GM18951 (cell line): ENCODE results near the gene PREX1.

Source experiments
- POLR2A ChIP-seq: IDR thresholded peaks from 4 replicates; pipeline ENCODE4 v1.6.1; 2011; ENCODE audit warnings: mild to moderate bottlenecking; ENCODE audit not compliant: insufficient read length, insufficient read depth; ENCODE audit errors: extremely low read depth
- in situ Hi-C: fragments of 300-500 bp; cut with MboI; formaldehyde crosslinking; loops from one replicate; pipeline ENCODE4 v1.12.0; 2022; ENCODE audit warnings: low sequenced_read_pairs, mixed read lengths, inconsistent platforms; ENCODE audit not compliant: unreplicated experiment

Gene PREX1

DNA sequence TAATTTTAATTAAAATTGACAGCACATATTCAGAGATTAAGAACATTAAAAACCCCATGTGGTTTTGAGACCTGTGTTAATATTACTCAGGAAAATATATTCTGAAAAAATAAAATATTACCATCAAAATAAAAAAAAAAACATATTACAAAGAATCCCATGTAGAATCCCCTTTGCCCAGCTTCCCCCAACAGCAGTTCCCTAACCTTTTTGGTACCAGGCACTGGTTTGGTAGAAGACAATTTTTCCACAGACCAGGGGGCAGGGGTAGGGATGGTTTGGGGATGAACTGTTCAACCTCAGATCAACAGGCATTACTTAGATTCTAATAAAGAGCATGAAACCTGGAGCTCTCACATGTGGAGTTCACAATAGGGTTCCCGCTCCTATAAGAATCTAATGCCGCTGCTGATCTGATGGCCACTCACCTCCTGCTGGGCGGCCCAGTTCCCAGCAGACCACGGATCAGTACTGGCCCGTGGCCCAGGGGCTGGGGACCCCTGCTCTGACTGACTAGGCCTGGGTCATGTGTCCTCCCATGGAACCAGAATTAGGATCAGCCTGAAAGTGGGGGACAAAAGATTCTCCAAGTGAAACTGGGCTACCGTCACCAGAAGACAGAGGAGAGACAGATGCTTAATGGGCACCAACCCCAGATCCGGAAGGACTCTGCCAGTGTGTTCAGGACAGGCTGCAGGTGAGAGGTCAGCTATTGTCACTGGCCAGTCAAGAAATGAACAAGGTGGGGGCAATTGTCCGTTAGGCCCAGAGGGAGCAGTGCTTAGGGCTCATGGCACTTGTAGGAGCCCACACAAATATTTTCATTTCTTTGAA is 235.5 kb downstream of the PREX1 start:
- in situ Hi-C loops: no loop called here
- TF ChIP-seq POLR2A: no peak

DNA sequence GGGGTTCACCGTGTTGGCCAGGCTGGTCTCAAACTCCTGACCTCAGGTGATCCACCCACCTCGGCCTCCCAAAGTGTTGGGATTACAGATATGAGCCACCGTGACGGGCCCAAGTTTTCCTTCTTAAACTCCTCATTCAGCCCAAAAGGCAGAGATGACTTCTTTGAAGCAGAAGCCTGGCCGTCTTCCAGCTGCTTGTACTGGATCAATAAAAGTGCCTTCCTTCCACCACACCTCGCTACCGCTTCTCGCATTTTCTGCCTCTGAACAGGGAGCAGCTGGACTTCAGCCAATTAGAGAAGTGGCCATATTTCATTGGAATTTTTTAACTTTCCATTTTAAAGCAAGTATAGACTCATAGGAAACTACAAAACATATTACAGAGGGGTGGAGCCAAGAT is 241.1 kb downstream of the PREX1 start:
- in situ Hi-C loops: no loop called here
- no peak for TF ChIP-seq POLR2A

DNA sequence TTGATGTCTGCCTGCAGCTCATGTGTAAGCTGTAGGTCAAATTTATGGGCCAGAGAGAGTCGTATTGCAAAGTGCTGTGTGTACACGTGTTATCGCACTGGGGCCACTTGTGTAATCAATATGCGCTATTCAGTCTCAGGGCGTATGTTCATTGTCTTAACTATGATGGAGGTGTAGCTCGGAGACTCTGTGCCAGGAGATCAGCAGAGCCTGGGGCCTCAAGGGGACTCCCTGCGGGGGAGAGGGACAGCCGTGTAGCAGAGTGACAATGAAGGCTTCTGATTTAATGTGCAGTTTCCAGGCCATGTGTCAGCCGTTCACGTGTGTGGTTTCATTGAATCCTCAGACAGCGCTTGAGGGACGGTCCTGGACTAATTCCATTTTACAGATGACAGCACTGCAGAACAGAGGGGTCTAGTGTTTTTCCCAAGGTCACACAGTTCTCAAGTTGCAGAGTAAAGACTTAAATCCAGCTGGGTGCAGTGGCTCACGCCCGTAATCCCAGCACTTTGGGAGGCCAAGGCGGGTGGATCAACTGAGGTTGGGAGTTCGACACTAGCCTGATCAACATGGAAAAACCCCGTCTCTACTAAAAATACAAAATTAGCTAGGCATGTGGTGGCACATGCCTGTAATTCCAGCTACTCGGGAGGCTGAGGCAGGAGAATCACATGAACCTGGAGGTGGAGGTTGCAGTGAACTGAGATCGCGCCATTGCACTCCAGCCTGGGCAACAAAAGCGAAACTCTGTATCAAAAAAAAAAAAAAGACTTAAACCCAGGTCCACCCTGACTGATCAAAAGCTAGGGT is 242.5 kb downstream of the PREX1 start:
- no peak for TF ChIP-seq POLR2A
- in situ Hi-C loops: no loop called here

DNA sequence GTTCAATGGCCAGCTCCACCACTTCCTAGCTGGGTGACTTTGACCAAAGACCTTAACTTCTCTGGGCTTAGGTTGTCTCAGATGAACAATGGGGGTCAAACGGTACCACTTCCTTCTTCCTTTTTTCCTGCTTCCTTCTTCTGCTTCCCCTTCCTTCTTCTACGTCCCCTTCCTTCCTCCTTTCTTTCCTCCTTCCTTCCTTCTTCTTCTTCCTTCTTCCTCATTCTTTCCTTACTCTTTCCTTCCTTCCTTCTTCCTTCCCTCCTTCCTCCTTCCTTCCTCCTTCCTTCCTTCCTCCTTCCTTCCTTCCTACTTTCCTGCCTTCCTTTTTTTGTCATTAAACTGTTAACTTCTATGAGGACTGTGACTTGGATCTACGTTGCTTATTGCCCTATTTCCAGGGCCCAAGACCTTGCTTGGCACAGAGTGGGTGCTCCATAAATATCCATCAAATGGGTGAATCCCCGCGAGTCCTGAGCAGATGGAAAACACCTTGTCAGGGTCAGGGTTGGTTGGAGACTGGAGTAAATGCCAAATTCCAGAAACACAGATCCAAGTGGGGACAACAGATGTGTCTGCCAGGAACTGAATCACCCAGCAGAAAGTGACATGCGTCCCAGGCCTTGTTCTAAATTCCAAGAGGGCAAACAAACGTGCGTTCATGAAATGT is 243.3 kb downstream of the PREX1 start:
- TF ChIP-seq POLR2A: no peak
- in situ Hi-C loops: no loop called here

DNA sequence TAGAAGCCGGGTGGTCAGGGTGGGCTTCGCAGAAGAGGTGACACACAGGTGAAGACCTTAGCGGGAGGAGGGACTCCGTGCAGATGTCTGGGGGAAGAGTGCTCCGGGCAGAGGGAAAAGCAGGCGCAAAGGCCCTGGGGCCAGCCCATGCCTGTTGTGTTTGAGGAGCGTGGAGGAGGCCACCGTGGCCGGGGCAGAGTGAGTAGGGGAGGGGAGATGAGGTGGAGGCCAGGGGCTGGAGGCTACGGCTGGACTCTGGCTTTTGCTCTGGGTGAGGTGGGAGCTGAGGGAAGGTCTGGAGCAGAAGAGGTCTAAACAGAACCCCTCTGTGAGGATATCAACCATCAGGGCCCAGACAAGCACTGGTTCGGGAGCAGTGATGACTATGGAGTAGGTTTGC is 244.0 kb downstream of the PREX1 start:
- no peak for TF ChIP-seq POLR2A
- in situ Hi-C loops: no loop called here

DNA sequence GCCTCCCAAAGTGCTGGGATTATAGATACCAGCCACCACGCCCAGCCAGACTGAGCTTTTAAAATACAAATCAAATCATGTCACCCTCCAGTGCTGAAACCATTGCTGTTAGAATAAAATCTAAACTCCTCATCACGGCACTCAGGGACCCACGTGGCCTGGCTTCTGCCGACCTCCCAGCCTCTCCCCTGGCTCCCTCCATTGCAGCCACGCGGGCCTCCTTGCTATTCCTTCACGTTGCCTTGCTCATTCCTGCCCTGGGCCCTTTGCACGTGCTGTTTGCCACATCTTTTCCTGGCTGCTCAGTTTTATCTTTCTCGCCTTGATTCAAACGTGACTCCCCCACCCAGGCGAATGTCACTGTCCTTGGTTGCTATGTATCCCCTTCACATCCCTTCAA is 244.6 kb downstream of the PREX1 start:
- no peak for TF ChIP-seq POLR2A
- in situ Hi-C loops: no loop called here

DNA sequence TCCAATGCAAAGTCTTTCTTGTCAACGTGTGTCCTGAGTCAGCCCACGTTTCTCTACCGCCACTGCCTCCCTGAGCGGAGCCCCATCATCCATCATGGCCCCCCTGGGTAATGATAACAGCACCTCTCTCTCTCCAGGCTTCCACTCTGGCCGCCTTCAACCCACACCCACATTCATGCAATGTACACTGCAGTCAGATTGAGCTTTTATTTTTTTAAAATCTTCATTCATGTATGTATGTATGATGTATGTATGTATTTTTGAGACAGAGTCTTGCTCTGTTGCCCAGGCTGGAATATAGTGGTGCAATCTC is 245.2 kb downstream of the PREX1 start:
- in situ Hi-C loops: no loop called here
- TF ChIP-seq POLR2A: no peak

DNA sequence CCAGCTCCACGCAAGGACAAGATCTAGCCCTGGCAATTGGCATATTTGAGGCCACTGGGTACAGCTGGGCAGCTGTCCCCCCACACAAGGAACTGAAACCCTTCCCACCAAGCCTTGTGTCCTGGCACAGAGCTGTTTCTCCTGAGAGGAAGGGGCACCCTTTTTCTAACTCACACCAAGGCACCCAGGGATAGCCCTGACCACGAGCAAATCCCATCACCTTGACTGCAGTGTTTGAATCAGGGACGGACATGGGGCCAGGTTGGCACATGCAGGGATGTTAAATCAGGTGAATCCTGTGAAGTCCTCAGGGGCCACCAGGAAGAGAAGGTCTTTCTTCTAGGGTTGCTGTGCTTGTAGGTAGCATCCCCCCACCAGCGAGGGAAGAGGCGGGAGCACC is 246.6 kb downstream of the PREX1 start:
- in situ Hi-C loops: no loop called here
- TF ChIP-seq POLR2A: no peak

DNA sequence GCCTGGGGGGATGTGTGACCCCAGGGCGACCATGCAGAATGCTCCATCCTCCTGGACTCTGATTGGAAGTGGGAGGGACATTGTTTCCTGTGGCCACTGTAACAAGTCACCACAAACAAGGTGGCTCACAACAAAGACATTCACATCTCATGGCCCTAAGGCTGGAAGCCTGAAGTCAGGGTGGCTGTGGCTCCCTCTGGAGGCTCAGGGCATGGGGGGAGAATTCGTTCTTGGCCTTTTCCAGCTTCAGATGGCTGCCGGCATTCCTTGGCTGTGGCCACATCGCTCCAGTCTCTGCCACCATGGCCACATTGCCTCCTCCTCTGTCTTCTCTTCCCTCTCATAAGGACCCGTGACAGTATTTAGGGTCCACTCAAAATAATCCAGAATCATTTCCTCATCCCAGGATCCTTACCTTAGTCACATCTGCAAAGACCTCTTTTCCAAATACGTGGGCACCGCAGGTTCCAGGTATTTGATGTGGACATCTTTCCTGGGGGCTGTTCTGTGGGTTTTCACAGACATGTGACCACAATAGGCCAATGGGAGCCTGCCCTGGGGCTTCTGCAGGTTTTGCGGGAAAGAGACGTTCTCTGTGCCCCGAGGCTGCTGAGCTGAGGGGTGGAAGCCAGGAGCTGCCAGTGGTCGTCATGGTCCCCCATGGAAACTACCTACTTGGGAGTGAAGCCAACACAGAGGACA is 249.3 kb downstream of the PREX1 start:
- no peak for TF ChIP-seq POLR2A
- in situ Hi-C loops: no loop called here

DNA sequence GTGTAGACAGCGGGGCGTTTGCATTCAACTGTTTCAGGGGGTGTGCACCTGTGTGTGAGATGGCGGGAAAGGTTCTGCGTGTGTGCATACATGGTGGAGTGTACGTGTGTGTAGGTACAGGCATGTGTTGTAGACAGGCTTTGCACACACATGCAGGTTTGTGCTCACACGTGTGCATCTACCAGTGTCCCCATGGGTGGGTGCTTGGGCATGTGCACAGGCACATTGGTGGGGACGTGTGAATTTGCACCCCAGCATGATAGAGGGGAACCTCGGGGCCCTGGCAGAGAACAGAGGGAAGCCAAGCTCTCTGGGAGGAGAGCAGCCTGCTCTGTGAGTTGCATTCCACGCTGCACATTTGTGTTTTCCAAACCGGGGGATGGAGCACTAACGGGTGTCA is 250.2 kb downstream of the PREX1 start:
- no peak for TF ChIP-seq POLR2A
- in situ Hi-C loops: no loop called here

DNA sequence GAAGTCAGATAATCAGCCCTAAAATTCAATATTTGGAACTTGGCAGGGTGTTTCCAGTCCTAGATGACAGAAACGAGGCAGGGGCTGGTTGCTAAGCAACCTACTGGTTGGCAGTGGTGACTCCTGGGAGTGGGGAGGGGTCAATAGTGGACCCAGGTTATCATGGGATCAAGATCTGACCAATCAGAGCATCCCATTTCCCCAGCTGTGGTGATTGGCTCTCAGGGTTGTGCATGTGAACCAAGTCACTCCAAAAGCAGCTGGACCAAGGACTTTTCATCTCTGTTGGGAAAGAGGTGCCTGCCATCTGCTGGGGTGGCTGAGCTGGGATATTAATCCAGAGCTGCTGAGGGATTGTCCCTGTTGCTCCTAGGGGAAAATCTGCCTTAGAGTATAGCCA is 253.4 kb downstream of the PREX1 start:
- no peak for TF ChIP-seq POLR2A
- in situ Hi-C loops: no loop called here
